GM19043 (cell line): ENCODE measurements around the gene GOSR2.
"Not testable (repeated sequence)": the region's sequence is repeated elsewhere in the genome, so short reads cannot be mapped to it uniquely, and the experiment has no call there.

Experiments used
- ATAC-seq: cut with Tn5 transposase; IDR thresholded peaks from one replicate; pipeline ENCODE4 v1.9.1; 2021; ENCODE audit warnings: low read depth; ENCODE audit not compliant: unreplicated experiment

Gene GOSR2

GRCh38 chr17:46928467-46929261 is 5.7 kb downstream of the GOSR2 start:
- no peak for ATAC-seq

GRCh38 chr17:46929413-46929812 is 6.5 kb downstream of the GOSR2 start:
- no peak for ATAC-seq

GRCh38 chr17:46930051-46930450 is 7.1 kb downstream of the GOSR2 start:
- ATAC-seq = no peak

- no peak for ATAC-seq
Observed at GRCh38 chr17:46931596-46931995, 8.6 kb downstream of the GOSR2 start.

GRCh38 chr17:46935658-46936266 is 12.8 kb downstream of the GOSR2 start:
- ATAC-seq = no peak

GRCh38 chr17:46940692-46941404 is 17.9 kb downstream of the GOSR2 start:
- ATAC-seq = no peak

- ATAC-seq = no peak
Observed at GRCh38 chr17:46942441-46943217, 19.7 kb downstream of the GOSR2 start.

- no peak for ATAC-seq
Observed at GRCh38 chr17:46943218-46943500, 20.2 kb downstream of the GOSR2 start.

- ATAC-seq = no peak
Observed at GRCh38 chr17:46943501-46944393, 20.8 kb downstream of the GOSR2 start.

- no peak for ATAC-seq
Observed at GRCh38 chr17:46944931-46945330, 22.0 kb downstream of the GOSR2 start.

GRCh38 chr17:46947216-46947615 is 24.3 kb downstream of the GOSR2 start:
- no peak for ATAC-seq

GRCh38 chr17:46948544-46948943 is 25.6 kb downstream of the GOSR2 start:
- ATAC-seq = no peak

GRCh38 chr17:46949291-46950174 is 26.6 kb downstream of the GOSR2 start:
- no peak for ATAC-seq

- no peak for ATAC-seq
Observed at GRCh38 chr17:46950342-46950996, 27.5 kb downstream of the GOSR2 start.

GRCh38 chr17:46950997-46951621 is 28.1 kb downstream of the GOSR2 start:
- no peak for ATAC-seq

GRCh38 chr17:46951706-46952105 is 28.7 kb downstream of the GOSR2 start:
- no peak for ATAC-seq

- no peak for ATAC-seq
Observed at GRCh38 chr17:46952115-46952514, 29.2 kb downstream of the GOSR2 start.

GRCh38 chr17:46953191-46953590 is 30.2 kb downstream of the GOSR2 start:
- ATAC-seq = not testable (repeated sequence)
